ENCODE results near the gene CPSF2. TPM values are rescaled to one million over a fixed set of nuclear protein-coding genes. Genes with fewer than 3 reads are reported as not detected.
A peak's percentile ranks its signal among the peaks of the same experiment; 100 is the strongest.

Gene CPSF2
- total RNA-seq (2022) (116 and 121 TPM in 2 replicates), Bru-seq, nascent RNA (percentile 83 among the genes with signal in this experiment), BruChase-seq, experiment 1, labeled RNA remaining after a 6-hour chase (percentile 96 among the genes with signal in this experiment), BruChase-seq, experiment 2, labeled RNA remaining after a 2-hour chase (percentile 91 among the genes with signal in this experiment)
- long read RNA-seq, full-length matches to known transcripts, result 51 of 77 reads
- long read RNA-seq, partial matches to known transcripts, result 15 of 77 reads
- long read RNA-seq, other reads (novel, unspliced or antisense), result 11 of 77 reads

DNA sequence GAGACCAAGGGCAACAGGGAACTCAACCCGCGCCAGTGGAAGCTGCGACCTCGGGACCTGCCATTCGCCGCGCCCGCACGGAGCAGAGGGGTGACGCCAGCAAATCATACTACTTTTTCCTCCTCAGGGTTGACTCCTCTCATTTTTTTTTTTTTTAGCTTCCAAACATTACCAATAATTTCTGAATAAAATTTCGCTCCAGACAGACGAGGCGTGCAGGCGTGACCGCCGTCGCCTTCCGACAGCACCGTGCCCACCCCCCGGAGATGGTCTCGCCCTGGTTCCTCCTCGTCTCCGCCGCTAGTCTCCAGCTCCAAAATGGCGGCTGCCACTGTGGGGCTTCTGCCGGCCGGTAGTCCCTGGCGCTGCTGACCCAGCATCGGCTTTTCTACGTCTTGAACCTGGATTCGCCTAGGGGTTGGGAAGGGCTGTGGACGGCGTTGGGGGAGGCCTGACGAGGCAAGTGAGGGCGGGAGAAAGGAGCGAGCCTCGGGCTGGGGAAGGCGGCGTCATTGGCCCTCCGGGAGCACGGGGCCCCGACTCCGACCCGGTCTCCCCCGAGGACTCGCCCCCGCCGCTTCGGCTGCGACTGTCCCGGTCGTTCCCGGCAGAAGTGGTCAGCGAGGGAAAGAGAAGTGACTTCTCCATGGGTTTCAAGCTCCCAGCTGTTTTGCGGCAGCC is at the start of gene CPSF2, which contains the start of gene NDUFB1:
CPSF2 (plus strand) TSS at position 300 of the 681 bp plus-strand sequence. CDS start 9,016 bp downstream, outside the sequence.
NDUFB1 (minus strand) TSS at position 37 of the 681 bp plus-strand sequence. CDS start 4,069 bp downstream, outside the sequence.
- ChIA-PET POLR2A (interaction anchor here (0.6 to 10.2 kb wide), 24 partner anchors 10 to 1836 kb away, joined by 3 to 176 read pairs (median 4); partner anchors contain the start of genes ATXN3, GOLGA5, LYSET and MOAP1), CTCF (interaction anchor here (0.6 to 1.4 kb wide), 6 partner anchors 13 to 569 kb away, joined by 3 to 8 read pairs (median 4); partner anchors contain the start of gene ATXN3)
- intact Hi-C loops (cut with micrococcal nuclease), result no loop called here
- H3K27ac Mint-ChIP-seq (ENCODE audit: low read depth, unreplicated experiment), result peak within 1 kb of the TSS; percentile 99
- no peaks in the 10 kb centered on the region for H3K9me3 Mint-ChIP-seq (ENCODE audit: unreplicated experiment)
- peak; percentile 79 for DNase-seq (ENCODE audit: unreplicated experiment)
- TSS peak; percentile 50 for BruUV-seq (replicated peaks)
- peaks cover 41% of the 10 kb centered on the region for H3K36me3 Mint-ChIP-seq (ENCODE audit: insufficient read depth, unreplicated experiment)
- TF ChIP-seq, protein P1, sequence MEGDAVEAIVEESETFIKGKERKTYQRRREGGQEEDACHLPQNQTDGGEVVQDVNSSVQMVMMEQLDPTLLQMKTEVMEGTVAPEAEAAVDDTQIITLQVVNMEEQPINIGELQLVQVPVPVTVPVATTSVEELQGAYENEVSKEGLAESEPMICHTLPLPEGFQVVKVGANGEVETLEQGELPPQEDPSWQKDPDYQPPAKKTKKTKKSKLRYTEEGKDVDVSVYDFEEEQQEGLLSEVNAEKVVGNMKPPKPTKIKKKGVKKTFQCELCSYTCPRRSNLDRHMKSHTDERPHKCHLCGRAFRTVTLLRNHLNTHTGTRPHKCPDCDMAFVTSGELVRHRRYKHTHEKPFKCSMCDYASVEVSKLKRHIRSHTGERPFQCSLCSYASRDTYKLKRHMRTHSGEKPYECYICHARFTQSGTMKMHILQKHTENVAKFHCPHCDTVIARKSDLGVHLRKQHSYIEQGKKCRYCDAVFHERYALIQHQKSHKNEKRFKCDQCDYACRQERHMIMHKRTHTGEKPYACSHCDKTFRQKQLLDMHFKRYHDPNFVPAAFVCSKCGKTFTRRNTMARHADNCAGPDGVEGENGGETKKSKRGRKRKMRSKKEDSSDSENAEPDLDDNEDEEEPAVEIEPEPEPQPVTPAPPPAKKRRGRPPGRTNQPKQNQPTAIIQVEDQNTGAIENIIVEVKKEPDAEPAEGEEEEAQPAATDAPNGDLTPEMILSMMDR (IDR thresholded peaks at IDR 0.05; ENCODE audit: unreplicated experiment), result no peak
- peak within 1 kb of the TSS; percentile 82 for H3K4me3 Mint-ChIP-seq (ENCODE audit: unreplicated experiment)
- no peaks in the 10 kb centered on the region for H3K27me3 Mint-ChIP-seq (ENCODE audit: insufficient read depth, unreplicated experiment)
- H3K4me1 Mint-ChIP-seq (ENCODE audit: insufficient read depth, unreplicated experiment), result peaks cover 18% of the 10 kb centered on the region

DNA sequence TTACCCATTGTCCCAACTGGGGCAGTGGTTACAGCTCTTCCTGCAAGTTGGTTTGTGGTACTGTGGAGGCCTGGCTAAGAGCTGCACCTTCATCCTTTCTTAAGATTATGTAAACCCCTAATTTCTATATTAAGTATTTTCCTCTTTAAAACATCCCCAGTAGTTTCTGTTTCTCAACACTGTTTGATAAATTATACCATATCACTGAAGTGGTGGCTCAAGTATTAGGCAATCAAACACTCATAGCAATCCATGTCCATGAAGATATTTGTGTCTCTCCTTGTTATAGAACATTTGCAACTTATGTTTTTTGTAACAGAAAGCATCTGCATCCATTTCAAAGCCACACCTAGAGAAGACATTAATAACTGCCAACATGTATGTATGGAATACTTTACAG is 47.2 kb upstream of the CPSF2 start:
- no peak for DNase-seq (ENCODE audit: unreplicated experiment)
- Mint-ChIP-seq H3K27me3 (ENCODE audit: insufficient read depth, unreplicated experiment) (no peaks in the 10 kb centered on the region), H3K36me3 (ENCODE audit: insufficient read depth, unreplicated experiment) (peaks cover 84% of the 10 kb centered on the region), H3K4me1 (ENCODE audit: insufficient read depth, unreplicated experiment) (no peaks in the 10 kb centered on the region), H3K4me3 (ENCODE audit: unreplicated experiment) (no peak overlapping the region), H3K9me3 (ENCODE audit: unreplicated experiment) (no peaks in the 10 kb centered on the region), H3K27ac (ENCODE audit: low read depth, unreplicated experiment) (no peak overlapping the region)
- ChIA-PET CTCF (no interaction called here), POLR2A (no interaction called here)
- intact Hi-C loops (cut with micrococcal nuclease), result no loop called here
- BruUV-seq (replicated peaks), result no TSS peak
- TF ChIP-seq, protein P1 (IDR thresholded peaks at IDR 0.05; ENCODE audit: unreplicated experiment), result no peak

DNA sequence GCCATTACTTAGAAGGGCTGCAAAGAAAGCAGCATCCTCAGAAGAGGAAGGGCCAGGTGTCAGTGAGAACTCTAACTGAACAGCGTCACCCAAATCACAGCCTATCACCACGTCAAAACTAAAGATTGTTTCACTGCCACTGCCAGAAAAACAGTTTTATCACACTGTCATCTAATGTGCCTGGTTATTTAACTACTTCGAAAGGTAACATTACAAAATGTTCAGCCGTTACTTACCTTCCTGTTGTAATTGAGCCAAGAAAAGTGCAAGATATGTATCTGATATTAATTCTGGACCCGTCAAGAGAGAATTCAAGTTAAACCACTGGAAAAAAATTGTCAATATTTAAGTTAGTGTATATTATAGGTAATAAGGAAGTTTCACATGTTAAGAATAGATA is 33.3 kb upstream of the CPSF2 start:
- Mint-ChIP-seq H3K27me3 (ENCODE audit: insufficient read depth, unreplicated experiment) (no peaks in the 10 kb centered on the region), H3K36me3 (ENCODE audit: insufficient read depth, unreplicated experiment) (peaks cover 68% of the 10 kb centered on the region), H3K27ac (ENCODE audit: low read depth, unreplicated experiment) (no peak overlapping the region), H3K9me3 (ENCODE audit: unreplicated experiment) (no peaks in the 10 kb centered on the region), H3K4me1 (ENCODE audit: insufficient read depth, unreplicated experiment) (no peaks in the 10 kb centered on the region), H3K4me3 (ENCODE audit: unreplicated experiment) (no peak overlapping the region)
- intact Hi-C loops (cut with micrococcal nuclease), result no loop called here
- ChIA-PET CTCF (interaction anchor here (1.1 to 1.3 kb wide), 2 partner anchors 10 to 15 kb away, joined by 4 to 5 read pairs; no protein-coding TSS in a partner anchor), POLR2A (interaction anchor here (0.6 kb wide), 1 partner anchor 414 kb away, joined by 3 read pairs; no protein-coding TSS in a partner anchor)
- BruUV-seq (replicated peaks), result no TSS peak
- TF ChIP-seq, protein P1 (IDR thresholded peaks at IDR 0.05; ENCODE audit: unreplicated experiment), result no peak
- no peak for DNase-seq (ENCODE audit: unreplicated experiment)

DNA sequence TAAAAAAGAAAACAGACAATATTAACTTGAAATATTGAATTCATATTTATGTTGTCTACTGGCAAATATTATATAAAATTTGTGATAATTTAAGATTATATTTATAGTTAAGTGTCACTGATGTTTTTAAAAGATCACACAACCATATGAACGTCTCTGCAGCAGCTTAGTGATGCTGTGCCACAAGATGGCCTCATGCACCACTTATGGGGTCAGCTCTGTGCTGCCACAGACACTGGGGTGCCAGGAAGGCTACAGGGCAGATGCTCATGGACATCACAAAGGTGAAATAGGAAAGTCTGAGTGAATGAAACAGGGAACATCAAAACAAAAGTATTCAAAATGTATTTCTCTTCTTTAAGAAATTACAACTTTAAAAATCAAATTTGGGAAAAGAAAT is 28.4 kb upstream of the CPSF2 start:
- H3K4me1 Mint-ChIP-seq (ENCODE audit: insufficient read depth, unreplicated experiment), result no peaks in the 10 kb centered on the region
- no peak overlapping the region for H3K27ac Mint-ChIP-seq (ENCODE audit: low read depth, unreplicated experiment)
- ChIA-PET POLR2A (interaction anchor here (0.9 kb wide), 1 partner anchor 28 kb away, joined by 3 read pairs; the partner anchor contains the start of gene NDUFB1), CTCF (interaction anchor here (1.0 kb wide), 1 partner anchor 58 kb away, joined by 3 read pairs; no protein-coding TSS in a partner anchor)
- no peaks in the 10 kb centered on the region for H3K9me3 Mint-ChIP-seq (ENCODE audit: unreplicated experiment)
- BruUV-seq (replicated peaks), result no TSS peak
- no peak for DNase-seq (ENCODE audit: unreplicated experiment)
- H3K27me3 Mint-ChIP-seq (ENCODE audit: insufficient read depth, unreplicated experiment), result no peaks in the 10 kb centered on the region
- H3K4me3 Mint-ChIP-seq (ENCODE audit: unreplicated experiment), result no peak overlapping the region
- H3K36me3 Mint-ChIP-seq (ENCODE audit: insufficient read depth, unreplicated experiment), result peaks cover 57% of the 10 kb centered on the region
- TF ChIP-seq, protein P1 (IDR thresholded peaks at IDR 0.05; ENCODE audit: unreplicated experiment), result no peak
- intact Hi-C loops (cut with micrococcal nuclease), result no loop called here

Data from MCF 10A (cell line).